HG02973 (cell line): Measurements from ENCODE around the gene LRMDA.

ENCODE experiments used
- ATAC-seq: cut with Tn5 transposase; IDR thresholded peaks from one replicate; pipeline ENCODE4 v1.9.1; 2021; ENCODE audit warnings: moderate library complexity; ENCODE audit not compliant: unreplicated experiment

LRMDA gene

DNA sequence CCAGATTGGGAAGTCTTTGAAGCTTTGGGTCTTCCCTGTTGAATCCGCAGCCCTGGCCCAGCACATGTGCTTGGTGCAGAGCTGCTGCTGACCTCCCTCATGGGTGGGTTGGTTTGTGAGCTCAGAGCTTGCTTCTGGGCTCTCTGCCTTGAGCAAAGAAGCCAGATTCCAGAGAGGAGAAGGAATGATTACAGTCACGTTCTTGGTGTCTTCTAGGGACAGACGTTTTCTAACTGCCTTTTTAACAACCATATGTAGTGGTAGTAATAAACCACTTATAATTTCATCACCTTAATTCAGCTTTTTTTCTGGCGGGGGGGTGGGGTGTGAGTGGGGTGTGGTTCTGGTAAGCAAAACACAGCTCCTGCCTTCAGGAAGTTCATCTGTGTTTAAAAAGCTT is 39.5 kb downstream of the LRMDA start:
- no peak for ATAC-seq

DNA sequence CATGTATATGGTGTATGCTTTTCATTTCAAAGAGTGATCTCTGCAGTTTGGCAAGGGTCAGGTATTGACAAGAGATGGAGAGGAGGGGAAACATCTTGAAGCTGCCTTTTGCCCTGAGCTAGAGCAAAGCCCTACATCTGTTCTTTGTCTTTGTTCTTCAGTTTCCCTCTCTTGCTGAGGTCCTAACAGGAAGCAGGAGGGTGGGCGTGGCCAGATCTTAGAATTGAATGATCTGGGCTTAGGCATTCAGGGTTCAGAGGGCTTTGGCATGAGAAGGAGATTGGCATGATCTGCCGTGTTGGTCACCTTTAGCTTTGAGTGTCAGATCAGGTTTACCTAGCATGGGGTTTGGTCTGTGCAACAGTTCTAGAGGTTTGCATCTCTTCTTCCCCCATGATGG is 41.3 kb downstream of the LRMDA start:
- no peak for ATAC-seq

DNA sequence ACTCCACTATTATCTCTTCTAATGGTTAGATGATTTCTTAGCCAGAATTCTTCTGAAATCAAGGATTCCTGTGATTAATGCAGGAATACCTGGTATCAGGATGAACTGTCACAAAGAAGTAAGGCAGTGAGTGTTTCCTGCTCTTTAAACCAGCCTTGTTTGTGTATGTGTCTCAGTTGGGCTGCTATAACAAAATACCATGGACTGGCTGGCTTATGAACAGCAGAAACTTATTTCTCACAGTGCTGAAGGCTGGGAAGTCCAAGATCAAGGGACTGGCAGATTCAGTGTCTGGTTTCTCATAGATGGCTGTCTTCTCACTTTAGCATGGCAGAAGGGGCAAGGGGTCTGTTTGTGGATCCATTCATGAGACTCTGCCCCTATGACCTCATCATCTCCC is 42.7 kb downstream of the LRMDA start:
- ATAC-seq: no peak

DNA sequence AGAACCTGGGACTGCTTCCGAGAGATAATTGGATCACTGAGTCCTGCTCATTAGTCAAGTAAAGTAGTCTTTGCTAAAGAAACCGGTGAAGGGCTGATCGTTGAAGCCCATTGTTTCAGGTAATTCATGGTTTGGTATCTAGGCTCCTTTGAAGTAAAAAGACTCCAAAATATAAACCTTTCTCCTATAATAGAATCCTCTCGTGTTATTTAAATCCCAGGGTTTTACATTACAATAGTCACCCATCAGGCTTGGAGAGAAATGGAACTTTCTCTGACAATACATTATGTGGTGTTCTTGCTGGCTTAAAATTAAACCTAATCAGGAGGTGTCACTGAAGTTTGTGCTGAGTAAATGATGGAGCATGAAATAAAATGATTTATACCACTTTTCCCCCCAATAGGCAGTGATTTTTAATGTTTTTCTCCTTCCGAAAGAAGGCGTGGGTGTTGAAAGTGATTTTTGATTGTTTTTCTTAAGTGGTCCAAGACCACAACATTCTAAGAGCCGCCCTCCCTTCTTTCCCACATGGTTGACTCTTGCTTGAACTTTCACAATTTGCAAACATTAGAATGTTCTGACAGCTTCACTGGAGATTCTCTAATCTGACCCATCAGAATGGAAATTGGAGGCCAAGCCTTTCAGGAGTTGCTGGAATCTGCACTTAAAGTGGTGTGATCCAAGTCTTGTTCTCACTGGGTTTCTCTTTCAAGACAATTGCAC is 44.2 kb downstream of the LRMDA start:
- ATAC-seq: no peak

DNA sequence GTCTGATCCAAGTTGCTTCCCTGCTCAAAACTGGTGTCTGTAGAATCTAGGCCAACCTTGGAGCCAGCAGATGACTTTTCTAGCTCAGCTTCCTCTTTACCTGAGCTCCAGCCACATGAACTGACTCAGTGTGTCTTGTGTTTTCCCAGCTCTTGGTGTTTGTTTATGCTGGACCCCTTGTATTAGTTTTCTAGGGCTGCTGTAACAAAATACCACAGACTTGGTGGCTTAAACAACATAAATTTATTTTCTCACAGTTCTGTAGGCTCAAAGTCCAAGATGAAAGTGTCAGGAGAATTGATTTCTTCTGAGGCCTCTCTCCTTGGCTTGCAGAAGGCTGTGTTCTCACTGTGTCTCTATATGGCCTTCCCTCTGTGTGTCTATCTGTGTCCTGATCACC is 45.1 kb downstream of the LRMDA start:
- no peak for ATAC-seq

DNA sequence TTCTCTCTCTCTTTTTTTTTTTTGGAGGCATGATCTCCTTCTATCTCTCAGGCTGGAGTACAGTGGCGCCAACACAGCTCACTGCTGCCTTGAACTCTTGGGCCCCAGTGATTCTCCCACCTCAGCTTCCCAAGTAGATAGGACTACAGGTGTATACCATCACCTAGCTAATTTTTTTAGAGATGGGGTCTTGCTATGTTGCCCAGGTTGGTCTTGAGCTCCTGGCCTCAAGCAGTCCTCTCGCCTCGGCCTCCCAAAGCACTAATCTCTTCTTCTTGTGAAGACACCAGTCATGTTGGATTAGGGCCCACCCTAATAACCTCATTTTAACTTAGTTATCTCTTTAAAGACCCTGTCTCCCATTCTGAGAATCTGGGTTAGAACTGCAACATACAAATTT is 45.6 kb downstream of the LRMDA start:
- ATAC-seq: no peak

DNA sequence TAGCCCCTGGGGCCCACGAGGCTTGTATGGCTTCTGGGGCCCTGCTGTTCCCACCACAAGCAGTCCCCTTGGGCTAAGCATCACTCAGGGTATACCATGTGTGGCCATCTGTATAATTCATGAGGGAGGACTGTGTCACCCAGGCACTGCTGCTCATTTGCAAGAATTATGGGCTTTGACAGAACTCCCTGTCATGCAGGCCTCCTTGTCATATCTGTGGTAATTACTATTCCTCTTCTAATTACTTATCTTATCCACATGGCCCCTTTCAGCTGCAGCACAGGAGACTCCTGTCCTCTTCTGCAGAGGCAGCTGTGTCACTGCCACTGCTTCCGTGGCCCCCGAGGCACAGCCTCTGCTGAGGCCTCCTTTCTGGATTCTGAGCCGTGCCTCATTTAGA is 46.3 kb downstream of the LRMDA start:
- ATAC-seq: no peak

DNA sequence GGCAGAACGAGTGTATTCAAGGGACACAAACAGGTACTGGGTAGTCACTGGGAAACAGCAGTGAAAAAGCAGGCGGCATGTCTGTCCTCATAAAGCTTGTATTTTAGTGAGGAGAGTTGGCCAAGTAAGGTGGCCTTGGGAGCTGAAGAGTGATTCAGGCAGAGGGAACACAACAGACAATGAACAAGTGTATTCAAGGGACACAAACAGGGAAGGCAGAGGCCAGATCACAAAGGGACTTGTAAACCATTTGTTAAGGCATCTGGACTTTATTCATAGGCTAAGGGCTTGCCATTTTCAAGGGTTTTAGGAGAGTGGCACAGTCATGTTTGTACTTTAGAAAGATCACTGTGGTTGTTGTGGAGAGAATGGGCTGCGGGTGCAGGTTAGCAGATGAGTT is 49.0 kb downstream of the LRMDA start:
- ATAC-seq: no peak

DNA sequence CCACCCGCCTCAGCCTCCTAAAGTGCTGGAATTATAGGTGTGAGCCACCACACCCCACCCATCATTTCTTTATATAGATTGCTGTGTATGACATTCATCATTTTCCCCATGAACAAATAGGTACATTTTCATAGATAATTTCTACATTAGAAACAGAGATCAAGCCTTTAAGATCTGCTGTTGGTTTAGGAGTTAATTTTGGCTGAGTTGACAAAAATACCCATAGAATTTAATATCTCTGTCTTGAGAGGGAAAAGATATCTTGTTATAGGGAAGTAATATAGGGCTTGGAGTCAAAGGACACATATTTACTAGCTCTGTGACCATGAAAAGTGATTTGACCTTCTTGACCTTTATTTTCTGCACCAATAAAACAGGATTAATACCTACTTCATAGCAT is 51.8 kb downstream of the LRMDA start:
- ATAC-seq: no peak

DNA sequence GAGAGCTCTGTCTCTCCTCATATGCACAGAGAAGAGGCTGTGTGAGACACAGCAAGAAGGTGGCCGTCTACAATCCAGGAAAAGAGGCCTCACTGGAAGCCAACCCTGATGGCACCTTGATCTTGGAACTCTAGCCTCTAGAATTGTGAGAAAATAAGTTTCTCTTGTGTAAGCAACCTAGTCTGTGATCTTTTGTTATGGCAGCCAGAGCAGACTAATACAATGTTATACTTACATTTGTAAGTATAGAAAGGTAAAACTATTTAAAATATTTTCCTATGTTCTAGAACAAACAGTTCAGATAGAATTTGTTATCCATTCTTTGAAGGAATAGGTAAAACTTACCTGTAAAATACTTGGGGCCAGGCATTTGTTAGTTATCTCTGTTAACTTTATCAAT is 53.3 kb downstream of the LRMDA start:
- ATAC-seq: no peak

DNA sequence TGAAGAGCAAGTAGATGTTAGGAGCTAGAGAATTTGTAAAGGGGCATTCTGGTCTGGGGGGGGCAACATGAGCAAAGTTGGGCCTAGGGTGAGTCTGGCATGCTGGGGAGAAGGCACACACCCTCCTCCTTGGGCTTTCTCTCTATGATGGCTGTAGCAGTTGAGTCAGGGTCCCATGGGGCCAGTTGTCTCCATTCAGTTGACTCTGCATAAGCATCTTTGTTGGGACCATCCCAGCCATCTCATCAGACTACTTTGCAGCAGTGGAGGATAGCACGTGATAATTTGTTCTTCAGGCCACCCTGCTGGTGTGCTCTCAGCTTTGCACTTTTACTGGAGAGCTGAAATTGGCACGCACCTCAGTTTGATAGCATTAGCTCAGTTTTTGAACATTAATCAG is 55.2 kb downstream of the LRMDA start:
- ATAC-seq: no peak

DNA sequence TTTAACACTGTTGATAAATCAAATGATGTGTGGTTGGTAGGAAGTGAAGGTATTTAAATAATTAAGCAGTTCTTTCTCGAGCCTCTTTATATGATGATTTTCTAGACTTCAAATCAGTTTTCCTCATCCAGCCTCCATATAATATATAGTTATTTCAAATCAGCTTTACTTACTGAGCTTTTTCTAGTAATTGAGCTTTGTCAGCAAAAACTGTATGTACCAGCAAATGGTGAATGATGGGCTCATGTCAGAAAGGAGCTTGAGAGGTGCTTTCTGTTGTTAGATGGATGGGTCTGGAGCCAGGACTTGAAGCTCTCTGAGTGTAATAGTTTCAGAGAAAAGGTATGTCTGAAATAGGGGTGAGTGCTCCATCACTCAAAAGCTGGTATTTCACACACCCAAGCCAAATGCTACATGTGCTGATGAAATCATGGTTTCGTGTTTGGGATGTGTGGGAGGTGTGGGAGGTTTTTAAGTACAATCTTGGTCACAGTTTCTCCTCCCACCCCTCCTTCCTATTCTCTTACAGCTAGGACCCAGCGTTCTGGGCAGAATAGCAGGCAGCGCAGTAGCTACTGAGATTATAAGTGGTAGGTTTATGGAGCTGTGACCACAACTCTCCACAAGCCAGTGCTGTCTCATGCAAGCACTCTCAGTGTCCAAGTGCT is 55.8 kb downstream of the LRMDA start:
- no peak for ATAC-seq

DNA sequence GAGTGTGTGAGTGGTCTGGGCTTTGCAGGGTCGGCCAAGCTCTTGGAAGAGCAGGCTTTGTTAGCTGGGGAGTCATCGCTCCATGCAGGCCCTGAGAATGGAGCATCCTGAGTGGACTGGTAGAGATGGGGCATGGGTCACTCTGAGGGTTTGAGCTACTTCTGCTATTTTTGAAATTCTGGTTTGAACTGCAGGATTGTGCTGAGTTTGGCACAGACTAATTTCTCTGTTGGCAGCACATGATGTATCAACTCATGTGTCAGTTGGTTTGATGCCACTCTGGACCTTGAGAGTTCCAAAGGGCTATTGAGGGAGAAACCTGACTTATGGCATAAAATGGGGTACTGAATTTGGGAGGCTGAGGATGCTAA is 56.3 kb downstream of the LRMDA start:
- no peak for ATAC-seq

DNA sequence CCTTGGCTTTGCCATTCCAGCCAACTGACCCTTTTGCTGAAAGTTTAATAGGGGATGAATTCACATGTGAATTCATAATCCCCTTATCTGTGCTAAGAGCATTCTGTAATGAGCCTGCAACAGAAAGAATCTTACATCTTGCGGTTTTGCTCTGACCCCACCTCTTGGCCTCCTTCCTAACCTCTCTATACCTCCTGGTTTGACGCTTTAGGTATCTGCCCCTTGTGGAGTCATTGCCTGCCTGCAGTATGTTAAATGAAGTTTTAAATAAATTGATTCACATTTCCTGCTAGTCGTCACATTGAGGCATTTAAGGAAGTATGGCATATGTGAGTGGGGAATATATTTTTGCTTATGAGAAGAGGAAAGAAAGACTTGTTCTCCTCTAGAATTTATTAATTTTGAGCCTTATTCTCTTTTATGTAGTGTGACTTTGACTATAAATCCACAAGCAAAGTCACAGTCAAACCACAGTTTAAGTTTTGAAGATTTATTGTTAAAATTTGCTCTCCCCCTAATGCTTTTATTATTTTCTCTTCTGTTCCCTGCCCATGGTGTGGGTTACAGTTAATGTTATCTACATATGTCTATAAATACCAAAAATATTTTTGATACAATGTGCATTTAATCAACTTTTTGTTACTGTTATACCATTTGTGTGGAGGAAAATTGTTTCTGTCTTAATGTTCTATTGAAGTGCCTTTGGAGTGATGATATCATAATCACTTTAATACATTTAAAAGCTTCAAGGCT is 60.9 kb downstream of the LRMDA start:
- ATAC-seq: no peak

DNA sequence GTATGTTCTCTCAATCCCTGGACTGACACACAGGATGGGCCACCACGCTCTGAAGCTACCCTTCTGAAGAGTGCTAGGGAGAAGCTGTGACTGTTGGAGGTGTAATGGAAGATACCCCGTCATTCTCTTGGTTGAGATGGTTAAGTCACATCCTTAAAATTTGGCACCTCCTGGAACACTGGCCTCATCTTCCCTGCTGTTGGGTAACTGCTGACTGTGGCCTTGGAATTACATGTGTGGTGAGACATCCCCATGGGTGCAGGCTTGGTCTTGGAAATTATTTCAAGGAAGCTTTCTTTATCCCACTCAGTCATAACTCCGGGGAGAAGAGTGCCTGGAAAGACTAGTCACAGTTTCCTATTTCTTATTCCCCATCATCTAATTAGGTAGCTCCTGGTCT is 62.0 kb downstream of the LRMDA start:
- ATAC-seq: no peak

DNA sequence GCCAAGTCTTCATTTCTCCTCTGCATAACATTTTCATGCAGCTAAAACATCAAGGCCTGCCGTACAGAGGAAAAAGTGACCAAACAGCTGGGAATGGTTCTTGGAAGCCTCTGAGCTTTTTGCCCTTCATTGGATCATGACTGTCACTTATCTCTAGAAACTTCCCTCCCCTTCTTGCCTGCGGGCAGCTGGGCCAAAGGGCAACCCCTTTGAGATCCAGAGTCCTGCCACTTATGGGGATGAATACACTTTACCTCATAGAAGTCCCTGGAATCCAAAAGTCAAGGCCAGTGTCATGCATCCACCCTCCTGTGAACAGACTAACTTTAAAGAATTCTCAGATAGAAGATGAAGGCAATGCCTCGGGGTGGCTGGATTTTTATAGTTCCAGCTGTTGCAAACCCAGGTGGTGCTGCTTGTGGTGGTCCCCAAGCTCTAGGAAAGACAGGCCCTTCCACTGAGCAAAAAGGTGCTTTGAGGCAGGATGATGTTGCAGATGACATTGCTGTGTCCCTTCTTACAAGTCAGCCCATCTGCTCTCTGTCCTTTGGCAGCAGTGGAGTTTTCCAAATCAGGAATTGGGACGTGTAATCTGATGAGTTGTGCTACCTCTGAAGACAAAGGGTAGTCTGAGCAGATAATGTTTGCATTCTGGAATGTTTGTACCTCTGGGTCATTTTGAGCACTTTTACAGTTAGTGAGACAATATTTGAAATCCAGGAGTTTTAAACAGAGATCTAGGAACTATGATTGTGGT is 64.2 kb downstream of the LRMDA start:
- ATAC-seq: no peak

DNA sequence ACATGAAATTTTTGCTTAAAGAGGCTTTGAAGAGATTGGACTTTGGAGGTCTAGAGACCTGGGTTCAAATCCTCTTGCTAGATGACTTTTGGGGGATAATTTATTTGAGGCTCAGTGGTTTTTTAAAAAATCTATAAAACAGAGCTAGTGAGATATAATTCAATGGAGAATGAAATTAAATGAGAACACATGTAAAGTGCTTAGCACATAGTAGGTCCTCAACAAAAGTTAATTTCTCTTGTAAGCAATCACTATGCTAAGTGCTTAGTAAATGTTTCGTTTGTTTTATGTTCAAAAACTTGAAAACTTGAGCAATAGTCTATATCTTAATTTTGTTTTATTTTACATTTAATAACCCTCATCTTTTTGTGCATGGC is 64.8 kb downstream of the LRMDA start:
- no peak for ATAC-seq

DNA sequence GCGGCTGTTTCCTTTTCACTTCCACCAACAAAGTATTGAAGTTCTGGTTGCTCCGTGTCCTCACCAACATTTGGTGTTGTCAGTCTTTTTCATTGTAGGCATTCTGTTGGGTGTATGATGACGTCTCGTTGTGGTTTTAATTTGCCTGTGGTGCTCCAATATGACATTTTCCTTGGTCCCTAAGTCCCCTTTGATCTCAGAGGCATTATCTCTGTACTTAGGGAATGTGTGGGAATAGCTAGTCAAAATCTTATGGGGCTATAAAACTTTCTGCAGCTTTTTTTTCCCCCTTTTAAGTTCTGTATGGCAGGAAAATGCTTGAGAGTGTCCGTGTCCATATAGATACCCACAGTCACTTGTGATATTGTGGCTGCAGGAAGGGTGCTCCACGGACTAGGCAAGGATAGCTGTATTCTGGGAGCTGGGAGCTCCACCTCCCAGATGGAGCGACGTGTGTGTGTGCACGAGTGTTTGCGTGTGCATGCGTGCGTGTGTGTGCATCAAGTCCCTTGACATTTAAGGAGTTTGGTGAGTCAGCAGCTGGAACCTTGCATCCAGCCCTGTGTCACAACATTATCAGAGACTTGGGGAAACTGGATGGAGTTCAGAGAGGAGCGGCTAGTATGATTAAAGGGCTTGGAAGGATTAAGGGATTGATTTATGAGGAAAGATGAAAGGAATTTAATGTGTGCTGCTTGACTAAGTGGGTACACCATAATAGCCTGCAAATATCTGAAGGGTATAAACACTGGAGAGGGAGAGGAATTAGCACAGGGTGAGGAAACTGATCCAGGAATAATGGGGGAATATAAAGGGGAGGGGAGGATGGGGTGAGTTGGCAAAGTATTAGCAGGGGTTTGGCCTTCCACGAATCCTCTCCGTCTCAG is 66.8 kb downstream of the LRMDA start:
- ATAC-seq: no peak

DNA sequence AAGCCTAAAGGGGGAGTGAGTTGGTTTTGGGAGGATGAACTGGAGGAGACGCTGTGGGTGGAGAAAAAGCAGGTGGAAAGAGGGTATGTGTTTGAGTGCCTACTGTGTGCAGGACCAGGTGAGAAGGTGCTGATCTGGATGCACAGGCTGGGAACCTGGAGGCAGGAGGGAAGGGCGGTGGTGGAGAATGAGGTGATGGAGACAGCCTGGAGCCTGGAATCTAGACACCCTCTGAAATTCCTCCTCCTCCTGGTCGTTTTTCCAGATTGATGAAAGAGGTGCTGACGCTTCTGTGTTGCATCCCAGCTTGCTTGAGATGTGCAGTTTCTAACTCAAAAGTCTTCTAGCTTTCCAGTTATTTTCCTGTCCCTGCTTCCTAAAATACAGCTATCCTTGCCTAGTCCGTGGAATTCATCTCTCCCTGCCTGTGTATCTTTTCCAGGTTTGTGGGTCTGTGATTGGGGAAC is 67.5 kb downstream of the LRMDA start:
- no peak for ATAC-seq

DNA sequence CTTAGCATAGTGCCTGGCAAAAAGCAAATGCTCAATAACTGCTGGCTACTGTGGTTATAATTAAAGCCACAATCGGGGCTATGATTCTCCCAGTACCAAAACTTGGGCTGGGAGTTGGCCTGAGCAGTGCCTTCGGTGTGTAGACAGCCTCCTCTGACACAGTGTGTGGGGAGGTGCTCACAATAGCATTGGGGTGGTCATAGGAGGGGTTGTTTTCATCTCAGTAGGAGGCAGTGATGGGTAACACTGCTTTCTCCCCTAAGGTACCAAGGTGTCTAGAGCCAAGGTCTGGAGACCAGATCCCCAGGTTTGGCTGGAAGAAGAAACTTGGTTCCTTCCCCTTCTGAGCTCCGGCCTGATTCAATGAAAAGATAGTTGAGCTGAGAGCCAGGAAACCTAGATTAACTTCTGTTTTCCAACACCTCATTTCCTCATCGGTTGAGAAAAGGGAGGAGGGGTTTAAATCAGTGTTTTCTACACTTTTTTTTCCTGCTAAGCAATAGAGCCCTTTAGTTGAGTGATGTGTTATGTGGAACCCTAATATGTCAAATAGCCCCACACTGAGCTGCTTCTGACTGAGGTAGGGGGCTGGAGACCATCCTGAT is 68.2 kb downstream of the LRMDA start:
- no peak for ATAC-seq
